Measurements from ENCODE around the gene NEK7. TPM values are rescaled to one million over a fixed set of nuclear protein-coding genes. Genes with fewer than 3 reads are reported as not detected.
A peak's percentile ranks its signal among the peaks of the same experiment; 100 is the strongest.
"Not testable (repeated sequence)": the region's sequence is repeated elsewhere in the genome, so short reads cannot be mapped to it uniquely, and the experiment has no call there.

NEK7 gene
- total RNA-seq: 103 TPM
- long read RNA-seq, partial matches to known transcripts: 0 of 6 reads
- long read RNA-seq, other reads (novel, unspliced or antisense): 6 of 6 reads

GRCh38 chr1:198156745-198157240 is at the start of gene NEK7:
Gene NEK7, plus strand, starts transcription at chr1:198156998. Its CDS starts 75,583 bp downstream, at chr1:198232581.
- peak; percentile 93 for DNase-seq (ENCODE audit: low spot score)

DNA sequence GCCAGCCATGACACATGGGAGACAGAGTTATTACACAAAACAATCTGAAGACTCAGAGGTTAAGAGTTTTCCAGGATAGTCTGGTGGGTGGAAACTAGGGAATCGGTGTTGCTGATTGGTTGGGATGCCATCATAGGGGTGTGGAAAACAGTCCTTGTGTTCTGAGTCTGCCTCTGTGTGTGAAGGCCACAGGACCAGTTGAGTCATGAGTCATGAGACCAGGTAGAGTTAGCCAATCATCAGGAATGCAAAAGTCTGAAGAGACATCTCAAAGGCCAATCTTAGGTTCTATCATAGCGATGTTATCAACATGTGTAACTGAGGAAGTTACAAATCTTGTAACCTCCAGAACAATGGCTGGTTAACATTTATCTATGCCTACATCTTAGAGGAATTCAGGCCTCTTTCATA is 49.7 kb upstream of the NEK7 start:
- DNase-seq (ENCODE audit: low spot score): no peak

DNA sequence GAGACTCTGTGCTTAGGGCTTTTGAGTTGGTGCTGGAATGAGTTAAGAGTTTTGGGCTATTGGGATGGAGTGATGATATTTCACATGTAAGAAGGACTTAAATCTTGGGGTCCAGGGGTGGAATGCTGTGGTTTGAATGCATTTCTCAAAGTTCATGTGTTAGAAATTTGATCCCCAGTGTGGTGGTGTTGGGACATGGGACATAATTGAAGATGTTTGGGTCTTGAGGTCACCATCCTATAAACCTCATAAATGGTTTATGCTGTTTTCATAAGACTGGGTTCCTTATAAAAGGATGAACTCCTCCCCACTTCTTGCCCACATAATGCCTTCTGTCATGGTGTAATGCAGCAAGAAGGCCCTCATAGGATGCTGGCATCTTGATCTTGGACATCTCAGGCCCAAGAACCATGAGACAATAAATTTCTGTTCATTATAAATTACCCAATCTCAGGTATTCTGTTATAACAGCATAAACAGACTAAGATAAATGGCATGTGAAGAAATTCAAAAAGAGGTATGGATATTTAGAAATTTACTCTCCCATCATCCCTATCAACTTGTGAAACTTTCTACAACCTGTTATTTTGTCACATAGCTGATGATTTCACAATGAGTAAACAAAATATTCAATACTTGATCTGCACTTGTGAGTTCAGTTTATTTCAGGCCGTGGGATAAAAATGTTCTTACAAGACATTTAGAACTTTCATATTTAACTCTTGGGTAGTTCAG is 48.0 kb upstream of the NEK7 start:
- no peak for DNase-seq (ENCODE audit: low spot score)

DNA sequence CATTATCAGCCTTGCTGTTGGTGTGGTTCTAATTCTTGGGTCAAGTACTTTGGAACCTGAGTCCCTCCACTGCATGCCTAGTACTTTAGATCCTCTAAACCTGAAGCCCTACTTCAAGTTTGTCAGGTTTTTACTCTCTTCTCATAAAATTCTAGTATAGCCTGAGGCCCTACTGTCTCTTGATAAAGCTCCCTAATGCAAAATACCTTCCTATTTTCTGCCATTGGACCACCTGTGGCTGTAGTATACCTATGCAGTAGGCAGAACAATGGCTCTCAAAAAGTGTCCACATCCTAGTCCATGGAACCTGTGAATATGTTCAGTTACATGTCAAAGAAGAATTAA is 47.5 kb upstream of the NEK7 start:
- no peak for DNase-seq (ENCODE audit: low spot score)

DNA sequence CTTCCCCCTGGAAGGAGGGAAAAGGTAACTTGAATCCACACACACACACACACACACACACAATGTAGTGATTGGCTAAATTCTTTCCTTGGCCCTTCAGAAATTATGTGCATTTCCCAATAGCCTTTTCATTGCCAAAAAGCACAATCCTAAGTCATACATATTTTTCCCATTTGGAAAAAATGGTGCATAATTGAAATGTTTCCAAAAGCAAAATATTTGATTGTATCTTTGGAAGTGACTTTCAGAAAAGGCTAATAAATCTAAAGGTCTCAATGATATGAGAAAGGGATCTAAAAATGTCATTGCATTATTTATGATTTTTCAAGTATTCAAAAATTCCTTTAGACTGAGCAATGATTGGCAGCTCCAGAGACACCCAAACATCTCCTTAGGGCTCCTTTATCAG is 43.5 kb upstream of the NEK7 start:
- no peak for DNase-seq (ENCODE audit: low spot score)

GRCh38 chr1:198116069-198116468 is 40.7 kb upstream of the NEK7 start:
- DNase-seq (ENCODE audit: low spot score): no peak

DNA sequence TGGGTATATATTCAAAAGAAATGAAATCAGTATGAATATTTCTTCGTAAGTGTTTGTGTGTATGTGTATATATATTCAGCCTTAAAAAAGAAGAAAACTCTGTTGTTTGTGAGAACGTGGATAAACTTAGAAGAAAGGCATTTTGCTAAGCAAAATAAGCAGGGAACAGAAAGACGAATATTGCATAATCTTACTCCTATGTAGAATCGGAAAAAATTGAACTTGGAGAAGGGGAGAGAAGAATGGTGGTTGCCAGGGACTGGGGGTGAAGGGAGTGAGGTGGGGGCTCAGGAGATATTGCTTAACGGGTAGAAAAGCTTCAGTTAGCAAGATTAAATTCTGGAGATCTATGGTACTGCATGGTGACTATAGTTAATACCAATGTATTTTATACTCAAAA is 40.3 kb upstream of the NEK7 start:
- no peak for DNase-seq (ENCODE audit: low spot score)

- DNase-seq (ENCODE audit: low spot score): no peak
Measured at GRCh38 chr1:198117267-198117666, 39.5 kb upstream of the NEK7 start.

DNA sequence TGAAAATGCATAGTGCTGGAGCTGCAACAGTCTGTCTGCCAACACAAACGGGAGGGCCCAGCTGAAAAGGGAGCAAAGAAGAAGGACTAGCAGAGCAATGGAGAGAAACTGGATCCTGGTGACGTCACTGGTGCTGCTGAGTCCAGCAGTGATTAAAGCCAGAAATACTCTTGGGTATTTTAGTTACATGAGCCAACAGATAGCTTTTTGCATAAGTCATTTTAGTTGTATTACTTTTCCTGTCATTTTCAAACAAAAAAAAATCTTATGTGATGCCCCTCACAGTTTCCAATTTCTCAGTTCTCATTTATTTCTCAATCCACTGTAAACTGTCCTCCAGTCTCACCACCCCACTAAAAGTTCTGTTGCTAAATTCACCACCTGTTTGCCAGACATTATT is 38.7 kb upstream of the NEK7 start:
- no peak for DNase-seq (ENCODE audit: low spot score)

- no peak for DNase-seq (ENCODE audit: low spot score)
Measured at GRCh38 chr1:198119906-198120305, 36.9 kb upstream of the NEK7 start.

DNA sequence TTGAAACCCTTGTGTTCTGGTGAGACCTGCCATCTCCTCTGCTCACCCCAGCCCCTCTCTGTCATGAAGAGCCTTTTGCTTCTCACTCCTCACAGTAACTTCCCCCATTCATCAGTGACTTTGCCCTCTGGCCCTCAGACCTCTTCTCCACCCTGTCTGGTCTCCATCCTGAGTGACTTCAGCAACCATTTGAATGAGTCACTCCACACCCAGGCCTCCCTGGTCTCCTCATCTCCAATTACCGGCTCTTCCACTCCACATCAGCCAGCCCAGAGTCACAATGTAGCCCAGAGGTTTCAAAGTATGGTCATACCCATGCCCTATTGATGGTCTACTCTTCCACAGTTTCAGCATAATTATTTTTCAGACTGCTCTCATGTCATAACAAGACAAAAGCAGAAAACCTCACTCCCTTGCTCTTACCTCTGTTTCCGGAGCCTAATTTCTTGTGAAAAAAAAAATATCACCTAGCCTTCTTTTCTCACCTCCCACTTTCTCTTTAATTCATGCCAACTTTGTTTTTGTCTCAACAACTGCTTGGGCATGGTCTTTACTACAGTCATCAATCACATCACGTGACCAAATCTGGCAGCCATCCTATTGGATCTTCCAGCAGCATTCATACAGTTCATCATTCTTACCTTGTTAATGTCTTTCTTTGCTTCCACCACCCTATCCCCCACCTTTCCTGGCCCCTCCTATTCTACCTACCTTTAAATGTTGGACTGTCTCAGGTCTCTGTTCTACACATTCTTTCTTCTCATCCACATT is 35.6 kb upstream of the NEK7 start:
- no peak for DNase-seq (ENCODE audit: low spot score)

DNA sequence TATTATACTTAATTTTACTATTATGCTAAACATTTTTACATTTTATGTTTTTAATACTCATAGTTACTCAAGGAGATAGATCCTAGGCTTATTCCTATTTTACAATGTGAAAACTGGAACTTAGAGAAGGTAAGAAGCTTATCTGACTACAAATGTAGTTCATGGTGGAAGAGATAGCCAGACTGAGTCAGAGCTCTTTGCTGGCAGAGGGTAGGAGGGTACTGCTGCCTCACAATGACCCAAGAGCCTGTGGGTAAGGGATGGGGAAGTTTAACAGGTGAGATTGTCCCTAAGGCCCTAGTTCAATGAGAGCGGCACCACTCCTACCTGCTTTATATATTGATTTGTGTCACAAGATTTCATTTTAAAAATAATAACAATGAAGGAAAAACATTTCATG is 34.1 kb upstream of the NEK7 start:
- no peak for DNase-seq (ENCODE audit: low spot score)

GRCh38 chr1:198123133-198123532 is 33.7 kb upstream of the NEK7 start:
- no peak for DNase-seq (ENCODE audit: low spot score)

- DNase-seq (ENCODE audit: low spot score): no peak
Measured at GRCh38 chr1:198124673-198125072, 32.1 kb upstream of the NEK7 start.

DNA sequence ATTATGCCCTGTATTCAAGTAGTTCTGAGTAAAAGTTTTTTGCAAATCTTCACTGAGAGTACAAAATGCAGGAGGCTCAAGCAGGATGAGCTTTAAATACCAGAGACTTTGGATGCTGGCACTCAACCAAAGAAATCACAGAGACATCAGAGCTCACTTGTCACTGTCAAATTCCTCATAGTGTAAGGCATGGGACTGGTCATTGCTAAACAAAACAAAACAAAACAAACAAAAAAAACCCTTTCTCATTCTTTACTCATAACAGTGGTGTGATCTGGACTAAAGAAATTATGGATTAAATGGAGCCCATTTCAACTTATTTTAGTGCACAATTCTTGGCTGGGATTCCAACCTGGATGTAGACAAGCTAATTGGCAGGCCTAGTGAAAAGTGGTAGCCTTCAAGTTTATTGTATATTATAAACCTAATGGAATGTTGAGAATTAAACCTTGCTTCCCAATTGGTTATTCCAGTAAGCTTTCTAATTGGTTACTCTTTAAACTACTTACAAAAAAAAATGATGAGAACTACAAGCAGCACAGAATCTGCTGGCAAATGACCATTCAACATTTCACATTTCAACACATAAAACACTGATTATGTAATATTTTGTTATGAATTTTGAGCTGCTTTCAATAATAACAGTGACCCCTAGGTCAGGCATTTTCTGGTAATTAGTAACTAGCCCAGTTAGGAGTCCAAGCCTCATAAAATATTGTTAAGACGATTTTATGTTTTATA is 30.6 kb upstream of the NEK7 start:
- no peak for DNase-seq (ENCODE audit: low spot score)

DNA sequence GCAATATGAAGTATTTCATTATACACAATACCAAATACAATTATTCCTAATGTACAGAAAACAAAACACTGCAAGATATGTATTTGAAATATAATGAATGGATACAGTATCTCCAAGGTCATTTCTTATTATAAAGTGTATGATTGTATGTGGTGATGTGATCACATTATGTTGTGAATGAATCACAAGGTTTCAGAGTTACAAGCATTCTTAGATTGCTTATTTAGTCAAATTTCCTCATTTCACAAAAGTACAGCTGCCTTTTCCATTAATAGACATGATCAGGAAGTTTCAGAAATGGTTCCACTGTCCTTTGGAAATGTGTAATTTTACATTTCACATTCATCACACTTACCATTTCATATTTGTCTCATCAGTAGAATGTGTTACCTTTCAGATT is 28.3 kb upstream of the NEK7 start:
- DNase-seq (ENCODE audit: low spot score): no peak

DNA sequence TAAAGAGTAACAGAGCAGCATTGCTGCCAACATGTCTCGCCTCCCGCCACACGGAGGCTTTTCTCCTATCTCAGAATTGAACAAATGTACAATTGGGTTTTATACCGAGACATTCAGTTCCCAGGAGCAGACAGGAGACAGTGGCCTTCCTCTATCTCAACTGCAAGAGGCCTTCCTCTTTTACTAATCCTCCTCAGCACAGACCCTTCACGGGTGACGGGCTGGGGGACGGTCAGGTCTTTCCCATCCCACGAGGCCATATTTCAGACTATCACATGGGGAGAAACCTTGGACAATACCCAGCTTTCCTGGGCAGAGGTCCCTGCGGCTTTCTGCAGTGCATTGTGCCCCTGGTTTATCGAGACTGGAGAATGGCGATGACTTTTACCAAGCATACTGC is 26.7 kb upstream of the NEK7 start:
- not testable (repeated sequence) for DNase-seq (ENCODE audit: low spot score)

GRCh38 chr1:198132060-198132781 is 24.6 kb upstream of the NEK7 start:
- DNase-seq (ENCODE audit: low spot score): no peak

DNA sequence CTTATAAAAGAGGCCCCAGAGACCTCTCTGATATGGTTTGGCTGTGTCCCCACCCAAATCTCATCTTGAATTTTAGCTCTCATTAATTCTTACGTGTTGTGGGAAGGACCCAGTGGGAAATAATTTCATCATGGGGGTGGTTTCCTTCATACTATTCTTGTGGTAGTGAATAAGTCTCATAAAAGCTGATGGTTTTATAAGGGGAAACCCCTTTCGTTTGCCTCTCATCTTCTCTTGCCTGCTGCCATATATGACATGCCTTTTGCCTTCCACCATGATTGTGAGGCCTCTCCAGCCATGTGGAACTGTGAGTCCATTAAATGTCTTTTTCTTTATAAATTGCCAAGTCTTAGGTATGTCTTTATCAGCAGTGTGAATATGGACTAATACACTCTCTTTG is 22.5 kb upstream of the NEK7 start:
- DNase-seq (ENCODE audit: low spot score): no peak

- DNase-seq (ENCODE audit: low spot score): no peak
Measured at GRCh38 chr1:198135366-198135765, 21.4 kb upstream of the NEK7 start.

DNA sequence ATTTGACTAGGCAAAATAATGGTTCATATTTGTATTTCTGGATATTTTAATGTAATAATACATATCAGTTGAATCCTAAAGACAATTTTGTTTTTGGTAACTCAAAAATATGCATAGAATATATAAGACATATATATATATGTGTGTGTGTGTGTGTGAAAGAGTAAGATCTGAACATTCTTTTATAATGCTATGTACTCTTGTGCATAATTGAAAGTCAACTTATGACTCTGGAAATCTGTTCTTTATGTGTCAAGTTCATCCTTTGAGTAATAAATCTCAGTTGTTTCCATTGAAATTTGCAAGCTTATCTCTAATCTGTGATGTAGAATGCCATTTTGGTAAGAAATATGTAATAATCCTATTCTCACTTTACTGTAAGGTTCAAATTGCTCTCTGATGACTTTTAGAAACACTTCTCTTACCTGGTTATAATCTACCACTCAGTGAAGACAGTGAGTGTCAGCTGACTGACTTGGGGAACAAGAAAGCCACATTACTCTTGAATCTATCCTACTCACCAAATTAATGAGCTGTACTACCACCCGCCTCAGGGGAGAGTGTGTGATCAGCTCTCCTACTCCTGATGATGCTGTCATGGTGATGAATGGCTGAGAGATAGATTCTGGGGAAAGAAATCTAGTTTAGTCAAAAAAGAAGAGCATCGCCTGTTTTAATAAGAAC is 15.0 kb upstream of the NEK7 start:
- DNase-seq (ENCODE audit: low spot score): no peak

All from mesenteric fat pad (tissue), 1 donor.